GM21367 (cell line): ENCODE results near the gene ELOVL7.
"Not testable (repeated sequence)": the region's sequence is repeated elsewhere in the genome, so short reads cannot be mapped to it uniquely, and the experiment has no call there.

ENCODE experiments used
- ATAC-seq: cut with Tn5 transposase; IDR thresholded peaks from one replicate; pipeline ENCODE4 v1.9.1; 2021; ENCODE audit not compliant: unreplicated experiment

Gene ELOVL7

GRCh38 chr5:60795424-60795950 is 48.6 kb downstream of the ELOVL7 start:
- not testable (repeated sequence) for ATAC-seq

DNA sequence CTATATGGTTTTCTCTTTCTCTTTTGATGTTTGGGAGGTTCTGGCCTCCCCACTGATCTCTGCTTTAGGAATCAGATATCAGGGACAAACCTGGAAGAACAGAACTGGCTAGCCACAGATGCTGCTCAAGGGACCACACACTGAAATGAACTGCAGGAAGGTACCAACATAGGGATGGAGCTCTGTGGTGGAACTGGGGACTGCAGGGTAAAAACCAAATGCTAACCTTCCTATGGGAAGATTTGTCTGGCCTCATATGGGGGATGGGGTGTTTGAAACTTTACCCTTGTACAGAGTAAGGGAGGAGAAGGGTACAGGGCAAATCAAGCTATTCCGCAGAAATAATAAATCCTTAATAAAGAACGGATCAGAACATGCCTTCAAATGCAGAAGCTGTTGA is 49.4 kb downstream of the ELOVL7 start:
- ATAC-seq = no peak

GRCh38 chr5:60792438-60792837 is 51.6 kb downstream of the ELOVL7 start:
- no peak for ATAC-seq

- no peak for ATAC-seq
Observed at GRCh38 chr5:60789551-60789950, 54.5 kb downstream of the ELOVL7 start.

DNA sequence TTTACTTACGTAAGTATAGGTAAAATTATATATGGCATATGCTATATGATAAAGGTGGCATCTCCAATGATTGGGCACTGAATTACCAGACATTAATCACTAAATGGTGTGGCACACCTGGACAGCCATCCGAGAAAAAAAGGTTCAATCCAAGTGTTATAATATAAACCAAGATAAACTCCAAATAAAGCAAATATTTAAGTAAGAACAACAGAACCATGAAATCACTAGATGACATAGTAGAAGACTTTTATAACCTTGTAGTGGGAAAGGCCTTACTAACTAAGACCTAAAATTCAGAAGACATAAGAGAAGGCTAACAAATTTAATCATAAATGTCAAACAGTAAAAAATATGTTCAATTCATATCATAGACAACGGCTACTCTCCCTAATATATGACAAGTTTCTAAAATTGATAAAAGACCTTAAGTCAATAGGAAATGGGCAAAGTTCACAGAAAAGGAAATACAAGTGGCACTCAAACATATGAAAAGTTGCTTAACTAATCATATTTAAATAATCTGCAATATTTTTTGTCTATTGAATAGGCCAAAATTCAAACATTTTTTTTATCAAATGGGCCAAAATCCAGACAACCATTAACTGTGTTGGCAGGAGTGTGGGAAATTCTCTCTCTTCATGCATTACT is 55.1 kb downstream of the ELOVL7 start:
- ATAC-seq = no peak

GRCh38 chr5:60779466-60779865 is 64.6 kb downstream of the ELOVL7 start:
- ATAC-seq = no peak

- ATAC-seq = no peak
Observed at GRCh38 chr5:60776343-60776742, 67.7 kb downstream of the ELOVL7 start.

DNA sequence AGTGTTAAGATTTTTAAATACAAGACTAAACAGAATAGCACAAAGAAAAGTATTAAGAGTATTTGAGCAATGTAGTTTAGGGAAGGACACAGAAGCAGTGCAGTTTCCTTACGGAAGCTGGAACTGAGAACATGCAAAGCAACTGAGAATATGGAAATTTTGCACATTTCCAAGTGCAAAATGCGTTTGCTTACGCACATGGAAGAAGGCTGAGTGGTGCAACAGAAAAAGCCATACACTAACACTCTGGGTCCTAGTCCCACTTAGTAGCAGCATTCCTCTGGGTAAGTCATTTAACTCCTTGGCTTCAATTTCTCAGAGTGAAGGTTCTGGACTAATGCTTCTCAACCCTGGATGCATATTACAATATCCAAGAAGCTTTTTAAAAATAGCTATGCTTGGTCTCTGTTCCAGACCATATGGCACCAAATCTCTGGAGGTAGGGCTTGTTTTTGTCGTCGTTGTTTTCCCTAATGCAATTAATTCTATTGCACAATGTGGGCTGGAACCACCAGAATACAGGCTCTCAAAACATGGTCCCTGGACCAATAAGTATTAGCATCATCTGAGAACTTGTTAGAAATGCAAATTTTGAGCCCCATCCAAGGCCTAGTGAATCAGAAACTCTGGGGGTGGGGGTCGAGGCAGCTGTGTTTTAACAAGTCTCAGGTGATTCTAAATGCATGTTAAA is 78.9 kb downstream of the ELOVL7 start:
- no peak for ATAC-seq

- no peak for ATAC-seq
Observed at GRCh38 chr5:60763061-60763460, 81.0 kb downstream of the ELOVL7 start.

- no peak for ATAC-seq
Observed at GRCh38 chr5:60754495-60754894, 89.6 kb downstream of the ELOVL7 start.

DNA sequence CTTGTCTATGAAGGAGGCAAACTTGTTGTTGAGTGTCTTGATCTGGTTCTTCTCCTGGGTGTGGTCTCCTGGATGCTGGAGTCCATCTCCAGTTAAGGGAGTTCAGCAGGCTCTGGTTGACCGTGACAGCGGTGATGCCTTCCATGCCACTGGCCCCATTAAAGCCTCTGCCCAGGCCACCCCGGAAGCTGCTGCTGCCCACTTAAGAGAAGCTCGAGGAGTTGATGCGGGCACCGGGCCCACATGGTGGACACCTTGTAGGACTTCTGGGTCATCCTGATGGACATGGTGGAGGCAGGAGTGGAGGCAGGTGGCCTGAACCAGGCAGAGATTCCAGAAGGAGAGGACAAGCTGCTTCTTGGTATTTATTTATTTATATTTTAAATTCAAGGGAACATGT is 99.4 kb downstream of the ELOVL7 start:
- ATAC-seq = no peak

DNA sequence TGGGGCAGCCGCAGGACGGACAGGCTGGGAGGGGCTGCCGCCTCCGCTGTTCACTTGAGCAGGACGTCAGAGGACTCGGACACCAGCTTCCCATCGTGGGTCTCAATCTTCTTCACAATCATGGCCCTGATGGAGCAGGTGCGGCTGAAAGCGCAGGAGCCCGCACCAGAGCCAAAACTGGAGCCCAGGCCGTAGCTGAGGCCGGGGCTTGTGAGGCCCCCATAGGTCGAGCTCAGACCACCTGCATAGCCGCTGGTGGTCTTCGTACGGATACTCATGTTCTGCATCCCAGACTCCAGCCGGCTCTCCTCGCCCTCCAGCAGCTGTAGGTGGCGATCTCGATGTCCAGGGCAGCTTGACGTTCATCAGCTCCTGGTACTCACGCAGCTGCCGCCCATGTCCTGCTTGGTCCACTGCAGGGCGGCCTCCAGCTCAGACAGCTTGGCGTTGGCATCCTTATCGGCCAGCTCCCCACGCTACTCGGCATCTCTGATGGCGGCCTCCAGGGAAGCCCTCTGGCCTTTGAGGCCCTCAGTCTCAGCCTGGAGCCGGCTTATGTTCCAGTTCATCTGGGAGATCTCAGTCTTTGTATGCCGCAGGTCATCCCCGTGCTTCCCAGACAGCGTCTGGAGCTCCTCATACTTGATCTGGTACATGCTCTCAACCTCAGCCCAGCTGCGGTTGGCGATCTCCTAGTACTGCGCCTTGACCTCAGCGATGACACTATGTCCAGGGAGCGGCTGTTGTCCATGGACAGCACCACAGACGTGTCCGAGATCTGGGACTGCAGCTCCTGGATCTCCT is 100.4 kb downstream of the ELOVL7 start:
- no peak for ATAC-seq

DNA sequence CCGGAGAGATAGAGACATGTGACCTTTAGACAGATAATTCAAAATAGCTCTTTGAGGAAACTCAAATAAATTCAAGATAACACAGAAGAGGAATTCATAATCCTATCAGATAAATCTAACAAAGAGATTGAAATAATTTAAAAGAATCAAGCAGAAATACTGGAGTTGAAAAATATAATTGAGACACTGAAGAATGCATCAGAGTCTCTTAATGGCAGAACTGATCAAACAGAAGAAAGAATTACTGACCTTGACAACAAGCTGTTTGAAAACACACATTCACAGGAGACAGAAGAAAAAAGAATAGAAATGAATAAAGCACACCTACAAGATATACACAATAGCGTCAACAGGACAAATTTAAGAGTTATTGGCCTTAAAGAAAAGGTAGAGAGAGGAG is 103.7 kb downstream of the ELOVL7 start:
- ATAC-seq = no peak

GRCh38 chr5:60738933-60739332 is 105.1 kb downstream of the ELOVL7 start:
- no peak for ATAC-seq

GRCh38 chr5:60738461-60738860 is 105.6 kb downstream of the ELOVL7 start:
- ATAC-seq = peak; percentile 53

DNA sequence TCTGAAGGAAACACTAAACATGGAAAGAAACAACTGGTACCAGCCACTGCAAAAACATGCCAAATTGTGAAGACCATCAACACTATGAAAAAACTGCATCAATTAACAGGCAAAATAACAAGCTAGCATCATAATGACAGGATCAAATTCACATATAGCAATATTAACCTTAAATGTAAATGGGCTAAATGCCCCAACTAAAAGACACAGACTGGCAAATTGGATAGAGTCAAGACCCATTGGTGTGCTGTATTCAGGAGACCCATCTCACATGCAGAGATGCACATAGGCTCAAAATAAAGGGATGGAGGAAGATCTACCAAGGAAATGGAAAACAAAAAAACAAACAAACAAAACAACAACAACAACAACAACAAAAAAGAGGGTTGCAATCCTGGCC is 113.2 kb downstream of the ELOVL7 start:
- not testable (repeated sequence) for ATAC-seq

DNA sequence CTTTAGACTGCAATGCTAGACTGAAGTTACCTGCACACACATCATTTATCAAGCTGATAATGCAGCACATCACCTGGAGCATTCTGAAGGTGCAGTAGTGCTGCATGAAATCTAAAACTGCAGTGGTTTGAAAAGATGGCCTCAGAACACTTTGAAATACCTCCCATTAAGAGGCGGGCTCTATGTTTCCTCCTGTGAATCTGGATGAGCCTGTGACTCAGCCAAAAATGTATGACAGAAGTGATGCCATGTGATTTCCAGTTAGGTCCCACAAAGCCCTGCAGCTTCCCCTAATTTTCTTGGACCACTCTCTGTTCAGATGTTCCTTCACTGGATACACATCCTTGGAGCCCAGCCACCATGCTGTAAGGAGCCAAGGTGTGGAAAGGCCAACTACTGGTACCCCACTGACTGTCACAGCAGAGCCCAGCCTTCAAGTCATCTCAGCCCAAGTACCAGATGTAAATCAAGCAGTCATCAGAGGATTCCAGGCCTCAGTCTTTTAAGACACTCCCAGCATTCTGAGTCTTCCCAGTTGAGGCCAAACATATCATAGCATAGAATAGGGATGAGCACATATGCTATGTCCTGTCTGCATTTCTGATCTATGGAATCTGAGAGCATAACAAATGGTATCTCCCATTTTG is 116.9 kb downstream of the ELOVL7 start:
- ATAC-seq = no peak

DNA sequence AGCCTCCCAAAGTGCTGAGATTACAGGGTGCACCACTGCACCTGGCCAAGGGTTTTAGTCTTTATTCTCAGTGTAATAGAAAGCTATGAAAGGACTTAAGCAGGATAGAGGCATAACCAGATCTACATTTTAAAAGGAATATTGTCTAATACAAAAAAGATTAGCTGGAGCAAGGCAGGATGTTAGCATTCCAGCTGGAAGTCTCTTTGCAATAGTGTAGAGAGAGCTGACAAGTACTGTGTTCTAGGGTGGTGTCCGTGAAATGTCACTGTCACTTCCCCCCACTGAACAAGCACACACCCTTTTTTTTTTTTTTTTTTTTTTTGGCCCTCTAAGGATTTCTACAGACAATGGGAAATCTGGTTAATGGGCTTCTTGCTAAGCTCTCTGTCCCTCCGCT is 119.9 kb downstream of the ELOVL7 start:
- no peak for ATAC-seq

GRCh38 chr5:60722416-60722815 is 121.7 kb downstream of the ELOVL7 start:
- ATAC-seq = no peak

- no peak for ATAC-seq
Observed at GRCh38 chr5:60719329-60719728, 124.7 kb downstream of the ELOVL7 start.

GRCh38 chr5:60718166-60718892 is 125.7 kb downstream of the ELOVL7 start:
- ATAC-seq = no peak
